Amniotic stem cell (primary cell): ENCODE measurements around the gene ADAMTS4.

Source experiments
- DNase-seq: peaks from one replicate; lab custom pipeline; 2025; lab: John Stamatoyannopoulos, UW

The ADAMTS4 gene

GRCh38 chr1:161145832-161146231 lies 53.0 kb downstream of the ADAMTS4 start:
- no peak for DNase-seq

GRCh38 chr1:161140755-161141400 lies 58.0 kb downstream of the ADAMTS4 start:
- no peak for DNase-seq

GRCh38 chr1:161139766-161140165 lies 59.1 kb downstream of the ADAMTS4 start:
- no peak for DNase-seq

GRCh38 chr1:161138431-161138830 lies 60.4 kb downstream of the ADAMTS4 start:
- DNase-seq: no peak

GRCh38 chr1:161137881-161138280 lies 61.0 kb downstream of the ADAMTS4 start:
- DNase-seq: no peak
